CD4-positive, alpha-beta T cell treated with Interleukin-6 for 4 hours (primary cell): ENCODE results near the gene PDZRN3.

Source experiments
- DNase-seq: peaks from one replicate; pipeline ENCODE4 v3.0.0-alpha.2; 2020; ENCODE audit warnings: mixed read lengths

The PDZRN3 gene

DNA sequence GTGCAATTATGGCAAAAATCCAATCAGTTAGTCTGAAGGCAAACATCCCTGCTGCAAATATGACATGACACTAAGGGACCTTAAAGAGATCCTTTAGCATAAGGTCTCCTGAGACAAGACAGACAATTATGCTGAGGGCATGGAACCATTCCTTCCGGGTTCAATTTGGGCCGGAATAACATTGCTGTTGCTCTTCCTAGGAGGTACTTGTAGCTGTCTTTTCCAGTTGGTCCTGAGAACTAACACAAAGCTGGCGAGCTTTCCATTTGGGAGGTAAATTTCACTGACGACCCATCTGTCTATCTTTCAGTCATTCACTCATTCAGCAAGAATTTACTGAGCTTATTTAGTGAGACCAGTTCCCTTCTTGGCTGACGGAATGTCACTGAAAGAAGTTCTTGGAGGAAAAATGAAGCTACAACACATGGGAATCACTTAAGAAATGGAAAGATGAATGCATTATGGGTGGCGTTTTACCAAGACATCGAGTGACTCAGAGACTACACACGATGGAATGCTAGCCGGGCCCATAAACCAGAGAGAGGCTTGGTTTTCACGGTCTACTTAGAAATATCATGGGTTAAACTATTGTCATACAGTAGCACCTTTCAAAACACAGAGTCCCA lies 215.5 kb downstream of the PDZRN3 start:
- DNase-seq, result no peak

DNA sequence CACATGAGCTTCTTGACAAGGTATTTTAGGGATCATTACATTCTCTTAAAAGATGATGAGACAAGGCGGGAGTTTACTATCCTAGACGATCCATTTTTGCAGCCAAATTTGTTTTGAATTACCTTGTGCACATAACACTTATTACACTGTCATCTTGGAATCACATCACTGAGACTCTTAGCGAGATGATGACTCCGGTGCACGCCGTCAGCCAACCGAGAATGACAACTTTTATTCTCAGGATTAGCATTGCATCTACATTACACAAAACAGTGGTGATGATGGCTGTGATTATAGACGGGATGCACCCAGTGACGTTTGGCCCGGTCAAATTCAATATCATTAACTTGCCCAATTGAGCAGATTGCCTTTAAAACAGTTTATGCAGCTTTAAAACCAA lies 216.1 kb downstream of the PDZRN3 start:
- no peak for DNase-seq

DNA sequence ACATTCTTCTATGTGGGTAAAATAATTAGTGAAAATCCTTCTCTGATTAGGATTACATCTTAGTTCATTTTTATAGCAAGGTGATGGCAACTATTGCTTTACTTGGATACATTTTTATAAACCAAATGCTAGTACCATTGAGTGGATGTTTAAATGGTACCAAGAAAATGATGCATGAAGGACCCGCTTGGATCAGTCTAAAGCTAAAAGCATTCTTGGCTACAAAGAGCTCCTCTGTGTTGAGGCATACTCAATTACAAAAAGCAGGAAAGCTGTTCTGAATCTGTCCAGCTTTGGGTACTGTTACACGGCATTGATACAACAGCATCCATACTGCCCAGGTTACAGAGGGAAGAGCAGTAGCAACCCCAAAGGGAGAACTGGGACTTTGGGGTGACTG lies 217.2 kb downstream of the PDZRN3 start:
- DNase-seq, result no peak

DNA sequence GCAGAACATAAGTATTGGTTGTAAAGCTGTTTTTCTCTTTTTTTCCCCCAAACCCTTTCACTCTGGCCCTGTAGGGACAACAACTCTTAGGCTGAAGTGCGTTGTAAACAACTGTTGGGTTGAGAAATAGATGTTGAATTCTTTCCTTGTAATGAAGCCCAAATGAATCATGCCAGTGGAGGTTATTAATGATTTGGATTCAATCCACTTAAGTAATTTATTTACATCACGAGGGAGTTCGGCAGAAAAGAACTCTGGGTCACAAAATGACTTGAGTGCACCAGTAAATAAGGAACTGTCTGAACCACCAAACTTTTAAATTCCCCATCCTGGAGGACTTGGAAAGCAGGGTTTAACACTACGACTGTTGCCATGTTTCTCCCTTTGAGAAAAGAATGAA lies 218.9 kb downstream of the PDZRN3 start:
- no peak for DNase-seq

DNA sequence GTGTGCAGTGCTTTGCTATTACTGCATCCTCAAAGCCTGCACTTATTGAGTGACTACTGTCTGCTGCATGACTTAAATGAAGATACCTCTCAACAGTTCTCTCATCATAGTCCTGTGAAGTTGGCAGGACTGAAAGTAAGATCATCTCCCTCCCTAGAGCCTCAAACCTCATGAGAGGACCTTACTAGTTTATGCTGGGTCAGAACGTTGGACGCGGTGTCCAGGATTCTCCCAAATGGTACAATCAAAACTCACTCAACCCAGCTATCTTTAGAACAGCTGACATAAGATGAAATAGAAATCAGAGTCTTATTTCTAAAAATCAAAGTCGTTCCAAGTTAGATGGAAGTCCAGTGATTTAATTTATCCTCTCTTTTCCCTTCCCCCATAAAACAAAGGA lies 219.7 kb downstream of the PDZRN3 start:
- no peak for DNase-seq

DNA sequence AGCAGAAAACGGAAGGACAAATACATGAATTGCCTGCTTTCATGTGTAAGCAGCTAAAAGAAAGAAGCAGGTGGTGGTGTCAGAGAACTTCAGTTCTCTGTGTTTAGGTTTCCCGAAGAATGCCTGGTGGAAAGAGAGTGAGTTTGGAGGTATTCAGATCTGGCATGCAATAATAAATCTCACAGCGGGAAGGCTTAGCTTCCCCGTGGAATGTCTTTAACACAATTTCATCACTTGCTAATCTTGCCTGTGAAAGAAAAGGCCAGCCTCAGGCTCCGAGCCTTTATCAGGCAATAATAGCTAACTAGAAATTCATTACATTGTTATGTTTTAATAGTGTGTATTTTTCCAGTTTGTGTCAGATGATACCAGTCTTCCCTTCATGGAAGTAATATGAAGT lies 220.3 kb downstream of the PDZRN3 start:
- no peak for DNase-seq

DNA sequence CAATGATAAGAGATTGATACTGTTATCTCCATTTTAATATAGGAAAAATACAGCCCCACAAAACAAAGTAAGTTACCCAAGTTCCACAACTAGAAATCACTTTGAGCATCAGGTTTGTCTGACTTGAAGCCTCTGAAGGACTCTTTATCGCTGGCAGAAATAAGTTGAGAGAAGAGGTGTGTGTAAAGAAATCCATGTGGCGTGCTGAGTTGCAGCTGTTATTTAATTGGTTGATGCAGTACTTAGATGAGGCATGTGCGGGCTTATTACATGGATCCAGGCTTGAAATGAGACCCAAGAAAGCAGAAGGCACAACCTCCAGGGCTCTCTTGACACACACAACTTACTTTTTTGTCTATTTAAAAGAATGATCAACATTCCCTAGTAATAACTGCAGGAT lies 221.3 kb downstream of the PDZRN3 start:
- no peak for DNase-seq

DNA sequence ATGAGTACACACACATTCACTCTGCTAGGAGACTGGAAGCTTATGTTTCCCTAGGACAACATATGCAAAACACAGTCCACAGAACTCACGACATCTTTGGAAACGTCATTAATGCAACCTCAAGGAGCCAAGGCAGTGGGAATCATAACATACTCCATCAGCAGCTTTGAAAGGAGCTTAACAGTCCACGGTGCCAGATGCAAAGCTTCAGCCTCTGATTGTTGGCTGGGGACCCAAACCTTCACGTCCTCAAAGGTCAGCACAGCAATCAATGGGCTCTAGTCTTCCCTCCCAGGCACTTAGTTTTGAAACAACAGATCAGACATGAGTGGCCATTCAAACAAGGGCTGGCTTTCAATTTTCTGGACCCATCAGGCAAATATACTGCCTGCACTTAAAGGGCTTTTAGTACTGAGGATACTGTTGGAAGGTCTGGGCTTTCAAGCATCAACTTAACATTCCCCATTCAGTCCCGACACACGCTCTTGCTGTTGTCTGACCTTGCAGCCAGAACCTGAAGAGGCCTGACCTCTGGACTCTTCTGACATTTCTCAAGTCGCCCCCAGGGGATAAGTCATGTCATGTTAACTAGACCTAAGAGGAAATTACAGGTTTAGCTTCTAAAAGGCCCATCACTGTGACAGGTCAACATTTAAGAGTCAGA lies 223.0 kb downstream of the PDZRN3 start:
- DNase-seq, result no peak

DNA sequence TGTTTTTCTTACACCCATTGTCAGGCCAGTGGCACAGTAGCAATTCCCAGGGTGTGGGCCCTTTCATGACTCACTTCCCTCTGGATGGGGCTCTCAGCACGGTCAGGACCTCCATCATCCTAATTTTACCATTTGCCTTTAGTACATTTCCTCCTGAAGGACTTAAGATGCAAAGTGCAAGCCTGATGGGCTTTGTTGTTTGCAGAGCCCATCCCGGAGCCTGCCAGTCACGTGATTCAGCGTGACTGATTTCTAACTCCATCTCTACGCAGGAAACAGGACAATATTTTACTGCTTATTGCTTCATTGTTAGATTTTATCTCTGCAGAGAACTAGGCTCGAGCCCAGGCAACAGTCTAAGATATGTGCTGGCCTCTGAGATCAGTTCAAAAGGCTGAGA lies 223.7 kb downstream of the PDZRN3 start:
- DNase-seq, result no peak

DNA sequence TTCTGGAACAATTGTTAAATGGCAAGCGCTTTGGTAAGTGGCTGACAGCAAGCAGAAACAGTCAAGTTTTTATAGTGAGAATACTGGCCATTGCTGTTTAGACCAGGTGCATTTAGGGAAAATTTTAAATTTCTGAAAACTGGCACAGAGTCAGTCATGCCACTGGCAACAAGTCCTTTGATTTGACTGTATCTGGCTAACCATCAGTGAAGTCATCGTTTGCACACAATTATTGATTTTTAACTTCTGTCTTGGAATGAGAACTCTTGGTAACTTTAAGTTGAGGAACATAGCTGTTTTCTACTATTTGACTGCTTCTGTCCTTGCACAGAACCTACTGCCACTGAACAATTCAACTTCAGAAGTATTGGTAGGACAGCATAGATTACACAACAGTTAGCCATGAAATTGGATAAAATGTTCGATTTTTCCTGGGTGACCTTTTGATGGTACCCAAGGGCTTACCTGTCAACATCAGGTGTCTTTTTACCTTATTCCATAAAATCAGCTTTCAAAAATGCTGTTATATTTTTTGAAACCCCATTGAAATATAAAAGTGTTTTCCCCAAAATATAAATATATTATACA lies 225.0 kb downstream of the PDZRN3 start:
- no peak for DNase-seq

DNA sequence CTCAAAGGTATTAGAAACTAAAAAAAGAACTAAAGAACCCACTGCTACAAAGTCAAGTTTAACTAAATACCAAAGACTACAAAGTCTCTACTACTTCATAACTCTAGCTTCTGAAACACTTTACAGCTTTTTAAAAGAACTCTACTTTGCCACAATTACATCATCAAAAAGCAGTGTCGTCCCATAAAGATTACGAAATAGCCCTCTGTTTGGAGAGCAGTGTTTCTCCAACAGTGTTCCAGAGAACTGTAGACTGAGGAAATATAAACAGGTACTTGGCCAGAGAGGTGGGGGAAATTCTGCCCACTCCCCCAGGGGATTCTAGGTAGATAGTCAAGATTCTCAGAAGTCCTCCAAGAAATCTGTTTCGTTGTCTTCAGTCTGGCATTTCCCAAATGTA lies 225.6 kb downstream of the PDZRN3 start:
- DNase-seq, result no peak

DNA sequence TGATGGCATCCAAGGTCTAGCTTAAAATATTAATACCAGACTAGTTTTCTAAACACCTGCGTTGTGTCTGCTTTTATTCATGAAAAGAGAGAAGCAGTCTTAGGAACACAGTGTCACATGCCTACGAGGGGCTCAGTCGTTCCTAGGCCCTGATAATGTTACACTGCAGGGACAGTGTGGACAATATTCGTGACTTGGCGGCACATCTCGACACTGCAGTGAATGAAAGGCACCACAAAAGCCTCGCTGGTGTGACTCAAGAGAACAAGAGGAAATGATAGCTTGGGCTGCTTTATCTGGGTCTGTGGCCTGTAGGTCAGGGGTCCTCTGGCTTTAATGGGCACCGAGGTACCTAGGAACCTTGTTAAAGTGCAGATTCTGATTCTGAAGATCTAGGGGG lies 226.7 kb downstream of the PDZRN3 start:
- no peak for DNase-seq

DNA sequence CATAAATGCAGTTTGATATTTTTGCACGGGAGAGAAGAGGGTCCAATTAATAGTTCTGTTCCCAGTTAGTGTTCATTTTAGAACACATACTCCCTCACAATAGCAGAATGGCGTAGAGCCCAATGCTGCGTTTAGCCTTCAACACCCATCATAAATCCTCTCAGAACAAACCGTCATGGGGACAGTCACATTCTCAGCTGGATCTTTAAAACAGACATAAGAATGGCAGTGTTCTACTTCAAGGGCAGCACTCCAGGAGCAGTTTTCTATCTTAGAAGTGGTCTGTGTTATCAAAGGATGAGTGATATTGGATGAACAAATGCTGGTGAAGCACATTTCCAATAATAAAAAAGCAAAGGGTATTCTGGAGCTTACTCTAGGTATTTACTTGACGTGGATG lies 230.5 kb downstream of the PDZRN3 start:
- DNase-seq, result no peak

DNA sequence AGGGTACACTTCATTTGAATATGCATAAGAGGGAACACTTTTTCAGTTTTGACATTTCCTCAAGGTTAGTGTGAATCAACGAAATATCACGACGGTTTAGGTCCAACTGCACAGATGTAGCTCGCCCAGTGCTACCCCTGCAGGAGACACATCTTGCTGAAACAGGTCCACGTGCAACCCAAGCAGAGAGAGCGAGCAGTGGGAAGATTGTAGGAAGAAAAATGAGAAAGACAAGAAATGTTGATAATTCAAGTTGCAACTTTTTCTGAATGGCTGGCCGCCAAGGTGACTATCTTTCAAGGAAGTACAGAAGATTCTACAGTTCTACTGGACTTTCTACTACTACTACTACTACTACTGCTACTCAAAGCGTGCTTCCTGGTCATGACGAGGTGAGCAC lies 231.7 kb downstream of the PDZRN3 start:
- DNase-seq, result no peak

DNA sequence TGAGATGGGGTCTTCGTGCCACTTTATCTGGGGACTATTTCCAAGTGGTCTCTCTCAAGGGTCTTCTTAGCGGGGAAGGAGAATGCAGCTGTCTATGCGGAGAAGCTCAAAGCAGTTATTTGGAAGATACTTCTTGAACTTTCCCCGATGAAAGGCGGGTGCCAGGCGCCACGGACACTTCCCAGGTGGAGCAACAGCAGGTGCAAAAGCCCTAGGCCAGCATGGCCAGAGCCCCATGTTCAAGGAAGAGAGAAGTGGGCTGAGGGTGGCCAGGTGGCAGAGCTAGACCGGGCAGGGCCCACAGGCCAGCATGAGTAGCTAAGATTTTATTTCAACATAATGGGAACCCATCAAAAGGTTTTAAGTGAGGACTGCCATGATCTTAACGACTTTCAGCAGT lies 232.8 kb downstream of the PDZRN3 start:
- no peak for DNase-seq

DNA sequence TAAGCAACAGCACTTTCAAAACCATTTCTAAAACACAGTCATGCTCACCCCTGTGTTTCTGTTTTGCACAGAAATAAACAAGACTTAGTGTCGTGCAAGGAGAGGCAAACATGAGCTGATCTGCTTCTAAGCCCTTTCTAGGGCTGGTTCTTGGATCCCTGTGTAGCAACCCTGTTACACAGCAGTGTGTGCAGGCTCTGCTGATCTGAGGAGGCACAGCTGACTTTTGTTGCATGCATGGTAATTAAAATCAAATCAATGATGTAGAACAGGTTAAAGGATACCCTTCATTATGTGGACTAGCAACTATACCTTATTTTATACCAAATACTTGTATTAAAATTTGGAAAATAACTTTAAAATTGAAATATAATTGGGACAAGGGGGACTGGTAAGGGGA lies 234.8 kb downstream of the PDZRN3 start:
- DNase-seq, result no peak

DNA sequence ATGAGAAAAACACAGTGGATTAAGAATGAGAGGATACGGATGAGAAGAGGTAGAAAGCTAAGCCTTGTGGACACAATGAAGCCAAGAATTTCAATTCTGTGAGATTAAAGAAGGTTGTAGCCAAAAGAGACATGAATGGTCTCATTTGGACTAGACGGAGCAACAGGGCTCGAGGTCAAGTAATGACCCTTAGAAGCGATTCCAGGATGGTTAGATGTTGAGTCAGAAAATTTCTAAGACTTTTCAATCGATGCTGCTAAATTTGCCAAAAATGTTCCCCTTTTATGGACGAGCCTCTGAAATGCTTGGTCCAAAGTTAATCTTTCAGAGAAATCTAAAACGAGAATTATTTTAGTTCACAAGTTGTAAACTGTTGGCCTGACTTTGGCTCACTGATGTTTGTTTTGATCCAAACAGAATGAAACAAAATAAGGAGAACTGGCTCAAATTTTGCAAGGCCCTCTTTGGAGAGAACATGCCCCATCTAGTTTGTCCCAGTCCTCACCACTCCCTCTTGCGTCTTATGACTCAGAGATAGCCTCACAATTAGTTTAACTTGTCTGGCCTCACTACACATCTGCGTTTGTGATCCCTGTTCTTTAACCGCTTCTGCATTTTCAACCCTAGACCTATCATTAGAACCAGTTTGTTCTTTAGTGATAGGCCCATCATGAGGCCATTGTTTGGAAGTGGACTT lies 235.5 kb downstream of the PDZRN3 start:
- no peak for DNase-seq

DNA sequence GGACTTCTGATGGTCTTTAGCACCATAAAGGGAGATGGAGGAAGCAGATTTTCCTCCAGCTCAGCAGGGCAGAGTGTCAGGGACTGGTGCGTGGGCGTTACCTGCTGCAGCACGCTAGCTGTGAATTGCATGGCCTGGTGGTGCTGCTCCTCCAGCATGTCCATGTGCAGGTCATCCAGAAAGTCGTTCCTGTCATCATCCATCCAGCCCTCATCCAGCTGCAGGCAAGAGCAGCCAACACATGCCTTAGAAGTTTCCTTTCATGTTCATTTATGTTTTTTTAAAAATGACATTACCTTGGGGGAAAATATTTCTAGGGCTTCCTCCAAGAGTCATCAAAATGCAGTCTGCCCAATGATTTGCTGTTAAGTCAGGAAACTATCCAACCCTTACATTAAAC lies 239.2 kb downstream of the PDZRN3 start:
- no peak for DNase-seq

DNA sequence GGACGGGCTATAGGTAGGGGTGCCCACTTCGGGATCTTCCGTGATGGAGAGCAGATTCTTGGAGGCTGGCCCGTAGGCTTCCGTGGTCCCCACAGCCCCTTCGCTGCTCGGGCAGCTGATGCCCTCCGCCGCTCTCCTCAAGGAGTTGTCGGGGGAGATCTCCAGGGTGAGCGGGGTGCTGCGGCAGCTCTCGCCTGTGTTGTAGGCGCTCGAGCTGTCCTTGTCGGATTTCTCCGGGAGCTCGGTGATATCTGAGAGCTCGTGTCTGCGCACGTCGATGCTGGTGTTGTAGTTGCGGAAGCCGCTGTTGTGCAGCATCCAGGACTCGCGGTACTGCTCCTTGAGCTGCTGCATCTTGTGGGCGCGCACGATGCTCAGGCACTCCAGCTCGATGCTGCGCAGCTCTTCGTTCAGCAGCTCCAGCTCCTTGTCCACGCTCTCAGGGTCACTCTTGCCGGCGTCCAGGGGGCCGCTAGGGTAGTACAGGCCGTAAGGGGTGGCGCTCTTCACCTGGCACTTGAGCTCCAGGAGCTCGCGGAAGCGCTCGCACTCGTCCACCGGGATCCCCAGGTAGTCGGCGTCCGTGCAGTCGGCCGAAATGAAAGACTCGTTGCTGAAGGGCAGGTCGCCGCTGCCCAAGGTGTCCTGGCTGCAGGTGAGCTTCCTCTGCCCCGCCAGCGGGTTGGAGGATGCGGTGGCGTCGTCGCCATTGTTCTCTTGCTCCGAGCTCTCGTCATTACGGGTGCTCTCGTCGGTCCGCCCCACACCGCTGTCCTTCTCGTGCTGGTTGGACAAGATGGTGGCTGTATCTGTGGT lies 240.4 kb downstream of the PDZRN3 start:
- DNase-seq, result no peak

DNA sequence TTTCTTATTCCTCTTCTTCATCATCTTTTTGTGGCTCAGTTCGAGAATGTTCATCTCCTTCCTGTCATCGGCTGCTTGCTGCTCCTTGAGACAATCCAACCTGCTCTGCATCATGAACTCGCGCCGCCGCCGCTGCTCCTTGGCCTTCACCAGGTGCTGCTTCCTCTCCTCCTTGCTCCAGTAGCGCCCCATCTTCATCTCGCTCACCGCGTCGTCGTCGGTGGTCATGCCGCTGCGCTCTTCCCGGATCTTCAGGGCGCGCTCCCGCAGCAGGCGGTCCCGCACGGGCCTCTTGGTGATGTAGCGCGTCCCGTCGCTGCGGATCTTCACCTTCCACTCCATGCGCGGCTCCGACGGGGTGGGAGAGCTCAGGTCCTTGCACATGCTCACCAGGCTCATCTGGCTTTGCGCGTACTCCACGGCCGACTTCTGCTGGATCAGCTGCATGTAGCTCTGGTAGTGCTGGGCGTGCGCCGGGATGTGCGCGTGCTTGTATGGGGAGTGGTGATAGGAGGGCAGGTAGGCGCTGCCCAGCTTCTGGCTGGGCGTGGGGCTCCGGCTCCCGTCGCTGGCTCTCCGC lies 241.2 kb downstream of the PDZRN3 start:
- no peak for DNase-seq

DNA sequence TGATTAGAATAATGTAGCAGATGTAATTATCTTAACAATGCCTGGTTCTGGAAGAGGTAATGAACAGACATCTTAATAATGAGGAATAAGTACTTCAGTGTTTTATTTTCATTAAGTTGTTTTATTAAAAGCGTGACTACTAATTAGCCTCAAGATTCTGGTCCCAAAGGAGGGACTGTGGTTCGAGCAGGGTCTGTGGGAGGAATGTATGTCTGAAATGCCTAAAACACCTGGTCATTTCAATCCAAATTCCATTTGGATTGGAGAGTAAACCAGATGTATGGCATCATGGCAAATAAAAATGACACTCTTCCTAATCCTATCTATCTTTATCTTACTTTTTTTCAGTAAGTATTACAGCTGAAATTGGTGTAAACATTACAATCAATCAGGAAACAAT lies 243.2 kb downstream of the PDZRN3 start:
- DNase-seq, result no peak

DNA sequence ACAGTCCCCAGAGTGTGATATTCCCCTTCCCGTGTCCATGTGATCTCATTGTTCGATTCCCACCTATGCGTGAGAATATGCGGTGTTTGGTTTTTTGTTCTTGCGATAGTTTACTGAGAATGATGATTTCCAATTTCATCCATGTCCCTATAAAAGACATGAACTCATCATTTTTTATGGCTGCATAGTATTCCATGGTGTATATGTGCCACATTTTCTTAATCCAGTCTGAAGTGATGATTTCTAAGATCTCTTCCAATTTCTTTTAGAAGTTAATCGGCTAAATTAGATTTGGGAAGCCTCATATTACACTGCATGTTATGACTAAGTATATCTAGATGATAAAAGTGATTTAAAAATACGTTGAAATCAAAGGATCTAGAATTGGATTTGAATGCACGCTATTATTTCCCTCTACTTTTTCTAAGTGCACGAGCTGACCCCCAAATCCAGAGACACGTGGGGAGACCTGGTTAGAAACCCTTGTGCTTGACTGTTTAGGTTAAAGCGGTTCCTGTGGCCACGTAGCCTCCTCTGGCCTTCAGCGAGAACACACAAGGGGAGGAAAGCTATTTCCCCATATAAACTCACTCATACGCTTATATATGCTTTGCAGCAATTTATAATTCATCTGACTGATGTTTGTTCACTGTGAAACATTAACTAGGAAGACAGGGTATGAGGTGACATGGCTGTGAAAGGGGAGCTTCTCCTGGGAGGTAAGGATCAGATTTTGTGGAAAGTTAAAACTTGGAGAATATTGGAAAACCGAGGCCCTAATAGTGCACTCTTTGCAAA lies 243.8 kb downstream of the PDZRN3 start:
- DNase-seq, result no peak
